Neural cell (in vitro differentiated cells): Measurements from ENCODE around the gene IGLON5. TPM values are rescaled to one million over a fixed set of nuclear protein-coding genes. Genes with fewer than 3 reads are reported as not detected.

Source experiments
- H2AFZ ChIP-seq: fragments of 200-600, 300-800 bp; sonication (generic), shearing (Covaris generic); 2 replicates; pipeline ENCODE4 v1.6.0; 2014; ENCODE audit warnings: low read depth, mild to moderate bottlenecking, antibody characterized with exemption, low read length, moderate library complexity
- H3F3A ChIP-seq: fragments of 200-600 bp; shearing (Covaris generic); 2 replicates; pipeline ENCODE4 v1.6.1; 2016; ENCODE audit warnings: mild to moderate bottlenecking, moderate library complexity, mixed read lengths, antibody characterized with exemption, low read length; ENCODE audit not compliant: insufficient read depth, poor library complexity, severe bottlenecking
- H3K27ac ChIP-seq: fragments of 200-600, 300-800 bp; sonication (generic), shearing (Covaris generic); 2 replicates; pipeline ENCODE4 v1.5.1; 2014; ENCODE audit warnings: mild to moderate bottlenecking, low read length, moderate library complexity
- H3K27me3 ChIP-seq: fragments of 300-800, 200-600 bp; sonication (generic), shearing (Covaris generic); 2 replicates; pipeline ENCODE4 v1.6.0; 2014; ENCODE audit warnings: mild to moderate bottlenecking, low read depth, low read length, moderate library complexity; ENCODE audit not compliant: insufficient read depth
- H3K36me3 ChIP-seq: fragments of 300-800, 200-600 bp; sonication (generic), shearing (Covaris generic); 2 replicates; pipeline ENCODE4 v1.5.1; 2014; ENCODE audit warnings: mild to moderate bottlenecking, antibody characterized with exemption, low read length, moderate library complexity; ENCODE audit not compliant: insufficient read depth
- H3K4me2 ChIP-seq: fragments of 300-800, 200-600 bp; sonication (generic), shearing (Covaris generic); 2 replicates; pipeline ENCODE4 v1.6.0; 2014; ENCODE audit warnings: mild to moderate bottlenecking, low read length
- H3K4me3 ChIP-seq: fragments of 300-800, 200-600 bp; sonication (generic), shearing (Covaris generic); 2 replicates; pipeline ENCODE4 v1.5.1; 2014; ENCODE audit warnings: mild to moderate bottlenecking, low read length, moderate library complexity
- H3K79me2 ChIP-seq: fragments of 200-600 bp; shearing (Covaris generic); replicated peaks from 2 replicates; pipeline ENCODE4 v1.6.0; 2014; ENCODE audit warnings: mild to moderate bottlenecking, low read length, moderate library complexity; ENCODE audit not compliant: insufficient read depth
- H3K9ac ChIP-seq: fragments of 300-800, 200-600 bp; sonication (generic), shearing (Covaris generic); 2 replicates; pipeline ENCODE4 v1.6.1; 2016; ENCODE audit warnings: mild to moderate bottlenecking, low read length, mixed read lengths
- H3K9me2 ChIP-seq: fragments of 200-600 bp; shearing (Covaris generic); 2 replicates; pipeline ENCODE4 v1.6.1; 2016; ENCODE audit warnings: mild to moderate bottlenecking, low read length, mixed read lengths; ENCODE audit not compliant: insufficient read depth
- H3K9me3 ChIP-seq: fragments of 200-600, 300-800 bp; sonication (generic), shearing (Covaris generic); 2 replicates; pipeline ENCODE4 v1.6.1; 2016; ENCODE audit warnings: mild to moderate bottlenecking, mixed run types, low read length, moderate library complexity, mixed read lengths
- H4K20me1 ChIP-seq: fragments of 200-600 bp; shearing (Covaris generic); 2 replicates; pipeline ENCODE4 v1.6.1; 2016; ENCODE audit warnings: mild to moderate bottlenecking, mixed run types; ENCODE audit not compliant: insufficient read depth
- EP300 ChIP-seq: fragments of 450-650 bp; conservative IDR thresholded peaks from 2 replicates; pipeline ENCODE4 v1.6.1; 2014; ENCODE audit warnings: antibody characterized with exemption, mild to moderate bottlenecking, moderate library complexity; ENCODE audit not compliant: poor library complexity, severe bottlenecking
- EZH2 ChIP-seq: fragments of 200-600, 300-800 bp; shearing (Covaris generic), sonication (generic); IDR thresholded peaks from 2 replicates; pipeline ENCODE4 v1.6.1; 2014; ENCODE audit warnings: antibody characterized with exemption, low read length, borderline replicate concordance, mild to moderate bottlenecking; ENCODE audit not compliant: insufficient read depth, poor library complexity, severe bottlenecking
- MXI1 ChIP-seq: fragments of 450-650 bp; conservative IDR thresholded peaks from 2 replicates; pipeline ENCODE4 v1.6.1; 2014; ENCODE audit warnings: antibody characterized with exemption, mild to moderate bottlenecking; ENCODE audit not compliant: poor library complexity, severe bottlenecking
- POLR2AphosphoS5 ChIP-seq: IDR thresholded peaks from 2 replicates; pipeline ENCODE4 v1.6.1; 2012
- RAD21 ChIP-seq: fragments of 450-650 bp; conservative IDR thresholded peaks from 2 replicates; pipeline ENCODE4 v1.6.1; 2014; ENCODE audit warnings: antibody characterized with exemption, mild to moderate bottlenecking, moderate library complexity
- SMC3 ChIP-seq: fragments of 450-650 bp; conservative IDR thresholded peaks from 2 replicates; pipeline ENCODE4 v1.6.1; 2014; ENCODE audit warnings: antibody characterized with exemption, mild to moderate bottlenecking, moderate library complexity; ENCODE audit not compliant: poor library complexity
- TAF1 ChIP-seq: IDR thresholded peaks from 2 replicates; pipeline ENCODE4 v1.6.1; 2012; ENCODE audit warnings: low read depth
- polyA plus RNA-seq: library from polyadenylated mRNA; depleted of rRNA; stranded (reverse); fragments of >200 nt; gene quantifications from 2 replicates; pipeline ENCODE4 v1.2.3, GENCODE V29; 2014
- TF ChIP-seq, protein P1 (sequence below): fragments of 450-650 bp; IDR thresholded peaks from 2 replicates; pipeline ENCODE4 v1.5.1; 2014; ENCODE audit warnings: antibody characterized with exemption, mild to moderate bottlenecking, moderate library complexity; ENCODE audit not compliant: poor library complexity, severe bottlenecking
- TF ChIP-seq, protein P2 (sequence below): IDR thresholded peaks from 2 replicates; pipeline ENCODE4 v1.6.1; 2012; ENCODE audit warnings: borderline replicate concordance

Gene IGLON5
- polyA plus RNA-seq, 1 donor from 2014 or later: 13.5 TPM

DNA sequence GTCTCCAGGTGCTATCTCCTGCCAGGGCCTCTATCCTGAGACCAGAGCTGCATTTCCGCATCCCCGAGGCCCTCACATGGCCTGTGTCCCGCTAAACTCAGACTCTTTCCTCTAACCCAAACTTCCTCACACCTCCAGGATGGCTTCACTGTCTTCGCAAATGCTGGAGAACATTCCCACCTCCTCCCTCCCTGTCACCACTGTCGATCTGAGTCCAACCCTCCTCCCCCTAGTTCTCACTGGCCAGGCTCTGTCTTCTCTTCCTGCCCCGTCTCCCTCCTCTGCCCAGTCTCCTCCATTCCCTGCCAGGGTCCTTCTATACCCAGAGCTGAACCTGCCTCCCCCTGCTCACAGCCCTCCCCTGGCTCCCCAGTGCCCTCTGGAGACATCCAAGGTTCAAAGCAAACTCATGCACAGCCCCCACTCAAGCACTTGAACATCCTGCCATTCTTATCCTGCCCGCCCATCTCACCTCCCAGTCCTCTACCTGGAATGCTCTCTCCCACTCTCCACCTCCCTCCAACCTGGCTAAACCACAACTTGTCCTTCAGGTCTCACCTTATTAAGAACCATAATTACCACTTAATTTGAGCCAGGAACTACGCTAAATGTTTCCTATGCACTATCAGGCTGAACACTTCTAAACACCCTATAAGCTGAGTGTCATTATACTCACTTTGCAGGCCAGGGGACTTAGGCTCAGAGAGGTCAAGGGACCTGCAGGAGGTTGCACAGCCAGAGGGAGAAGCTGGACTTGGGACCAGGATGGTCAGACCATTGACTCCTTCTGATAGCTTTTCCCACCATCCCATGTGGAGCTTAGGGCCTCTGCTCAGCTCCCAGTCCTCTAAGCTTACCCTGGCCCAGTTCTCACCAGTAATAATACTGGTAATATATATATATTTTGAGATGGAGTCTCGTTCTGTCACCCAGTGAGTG lies 31.5 kb downstream of the IGLON5 start:
- Histone ChIP-seq H3K27ac (no peak overlapping the region), H3K9ac (no peak overlapping the region), H4K20me1 (no peaks in the 10 kb centered on the region), H3K4me3 (no peak overlapping the region), H3K9me3 (no peaks in the 10 kb centered on the region), H3K79me2 (no peaks in the 10 kb centered on the region), H2AFZ (no peak overlapping the region), H3K27me3 (peaks cover 5% of the 10 kb centered on the region), H3K36me3 (no peaks in the 10 kb centered on the region), H3F3A (no peaks in the 10 kb centered on the region), H3K4me2 (no peak overlapping the region), H3K9me2 (no peaks in the 10 kb centered on the region)
- no peak for TF ChIP-seq SMC3
- TF ChIP-seq, protein P1, sequence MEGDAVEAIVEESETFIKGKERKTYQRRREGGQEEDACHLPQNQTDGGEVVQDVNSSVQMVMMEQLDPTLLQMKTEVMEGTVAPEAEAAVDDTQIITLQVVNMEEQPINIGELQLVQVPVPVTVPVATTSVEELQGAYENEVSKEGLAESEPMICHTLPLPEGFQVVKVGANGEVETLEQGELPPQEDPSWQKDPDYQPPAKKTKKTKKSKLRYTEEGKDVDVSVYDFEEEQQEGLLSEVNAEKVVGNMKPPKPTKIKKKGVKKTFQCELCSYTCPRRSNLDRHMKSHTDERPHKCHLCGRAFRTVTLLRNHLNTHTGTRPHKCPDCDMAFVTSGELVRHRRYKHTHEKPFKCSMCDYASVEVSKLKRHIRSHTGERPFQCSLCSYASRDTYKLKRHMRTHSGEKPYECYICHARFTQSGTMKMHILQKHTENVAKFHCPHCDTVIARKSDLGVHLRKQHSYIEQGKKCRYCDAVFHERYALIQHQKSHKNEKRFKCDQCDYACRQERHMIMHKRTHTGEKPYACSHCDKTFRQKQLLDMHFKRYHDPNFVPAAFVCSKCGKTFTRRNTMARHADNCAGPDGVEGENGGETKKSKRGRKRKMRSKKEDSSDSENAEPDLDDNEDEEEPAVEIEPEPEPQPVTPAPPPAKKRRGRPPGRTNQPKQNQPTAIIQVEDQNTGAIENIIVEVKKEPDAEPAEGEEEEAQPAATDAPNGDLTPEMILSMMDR: no peak

DNA sequence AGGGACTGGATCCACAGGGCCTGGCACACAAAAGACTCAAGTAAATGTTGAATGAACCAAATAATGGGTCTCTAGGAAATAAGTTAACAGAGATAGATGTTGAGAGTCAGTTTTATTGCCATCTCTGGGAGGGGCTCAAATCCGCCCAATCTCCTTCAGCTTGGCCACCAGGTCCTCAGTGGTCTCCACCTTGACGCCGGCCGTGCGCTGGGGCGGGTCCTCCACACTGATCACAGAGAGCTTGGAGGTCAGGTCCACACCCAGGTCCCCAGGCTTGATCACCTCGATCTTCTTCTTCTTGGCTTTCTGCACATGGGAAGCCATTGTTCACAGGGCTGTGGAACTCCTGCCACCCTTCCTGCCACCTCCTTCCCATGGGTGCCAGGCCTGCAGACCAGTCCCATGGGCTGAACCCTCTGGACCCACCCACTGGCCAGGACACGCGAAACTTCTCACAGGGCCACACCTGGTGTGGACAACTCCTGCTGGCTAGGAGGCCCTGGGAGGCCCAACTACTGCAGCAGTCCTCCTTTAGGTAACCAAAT lies 33.7 kb downstream of the IGLON5 start:
- H3K79me2 ChIP-seq: no peaks in the 10 kb centered on the region
- H3K27ac ChIP-seq: no peak overlapping the region
- H3K9me2 ChIP-seq: no peaks in the 10 kb centered on the region
- peaks cover 4% of the 10 kb centered on the region for H3K27me3 ChIP-seq
- no peak overlapping the region for H3K4me3 ChIP-seq
- no peak overlapping the region for H3K4me2 ChIP-seq
- H3K9ac ChIP-seq: no peak overlapping the region
- H4K20me1 ChIP-seq: no peaks in the 10 kb centered on the region
- H2AFZ ChIP-seq: no peak overlapping the region
- H3K9me3 ChIP-seq: no peaks in the 10 kb centered on the region
- no peaks in the 10 kb centered on the region for H3F3A ChIP-seq
- H3K36me3 ChIP-seq: no peaks in the 10 kb centered on the region
- no peak for TF ChIP-seq MXI1
- no peak for TF ChIP-seq POLR2AphosphoS5
- TF ChIP-seq, protein P2, sequence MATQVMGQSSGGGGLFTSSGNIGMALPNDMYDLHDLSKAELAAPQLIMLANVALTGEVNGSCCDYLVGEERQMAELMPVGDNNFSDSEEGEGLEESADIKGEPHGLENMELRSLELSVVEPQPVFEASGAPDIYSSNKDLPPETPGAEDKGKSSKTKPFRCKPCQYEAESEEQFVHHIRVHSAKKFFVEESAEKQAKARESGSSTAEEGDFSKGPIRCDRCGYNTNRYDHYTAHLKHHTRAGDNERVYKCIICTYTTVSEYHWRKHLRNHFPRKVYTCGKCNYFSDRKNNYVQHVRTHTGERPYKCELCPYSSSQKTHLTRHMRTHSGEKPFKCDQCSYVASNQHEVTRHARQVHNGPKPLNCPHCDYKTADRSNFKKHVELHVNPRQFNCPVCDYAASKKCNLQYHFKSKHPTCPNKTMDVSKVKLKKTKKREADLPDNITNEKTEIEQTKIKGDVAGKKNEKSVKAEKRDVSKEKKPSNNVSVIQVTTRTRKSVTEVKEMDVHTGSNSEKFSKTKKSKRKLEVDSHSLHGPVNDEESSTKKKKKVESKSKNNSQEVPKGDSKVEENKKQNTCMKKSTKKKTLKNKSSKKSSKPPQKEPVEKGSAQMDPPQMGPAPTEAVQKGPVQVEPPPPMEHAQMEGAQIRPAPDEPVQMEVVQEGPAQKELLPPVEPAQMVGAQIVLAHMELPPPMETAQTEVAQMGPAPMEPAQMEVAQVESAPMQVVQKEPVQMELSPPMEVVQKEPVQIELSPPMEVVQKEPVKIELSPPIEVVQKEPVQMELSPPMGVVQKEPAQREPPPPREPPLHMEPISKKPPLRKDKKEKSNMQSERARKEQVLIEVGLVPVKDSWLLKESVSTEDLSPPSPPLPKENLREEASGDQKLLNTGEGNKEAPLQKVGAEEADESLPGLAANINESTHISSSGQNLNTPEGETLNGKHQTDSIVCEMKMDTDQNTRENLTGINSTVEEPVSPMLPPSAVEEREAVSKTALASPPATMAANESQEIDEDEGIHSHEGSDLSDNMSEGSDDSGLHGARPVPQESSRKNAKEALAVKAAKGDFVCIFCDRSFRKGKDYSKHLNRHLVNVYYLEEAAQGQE: no peak
- TF ChIP-seq SMC3: no peak
- TF ChIP-seq RAD21: no peak
- TF ChIP-seq, protein P1: no peak
- no peak for TF ChIP-seq TAF1
- no peak for TF ChIP-seq EZH2
- no peak for TF ChIP-seq EP300
